ENCODE data around the gene EXOSC2. TPM values are rescaled to one million over a fixed set of nuclear protein-coding genes. Genes with fewer than 3 reads are reported as not detected.

EXOSC2 gene
- total RNA-seq, 1 experiment from 2014 or later: 57.7 TPM

DNA sequence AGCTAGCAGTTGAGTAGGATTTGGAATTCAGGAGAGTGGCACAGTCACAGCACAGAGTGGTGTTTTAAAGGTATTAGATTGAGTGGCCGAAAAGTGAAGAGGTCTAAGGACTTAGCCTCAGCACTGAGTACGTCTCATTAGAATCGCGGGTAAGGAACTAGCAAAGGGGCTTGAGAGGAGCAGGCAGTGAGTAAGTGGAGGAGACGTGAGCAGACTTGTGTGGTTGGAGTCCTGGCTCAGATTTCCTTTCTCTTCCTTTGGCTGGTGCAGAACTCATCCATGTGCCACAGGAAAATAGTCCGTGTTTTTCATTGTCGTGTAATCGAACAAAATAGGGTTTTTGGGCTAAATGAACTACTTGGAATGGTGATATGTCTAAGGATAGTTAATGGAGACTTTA, 3.4 kb downstream of the EXOSC2 start:
- intact Hi-C loops (cut with micrococcal nuclease): no loop called here
- CTCF ChIA-PET: interaction anchor here (3.9 kb wide), 1 partner anchor 10 kb away, joined by 29 read pairs; no protein-coding TSS in a partner anchor

DNA sequence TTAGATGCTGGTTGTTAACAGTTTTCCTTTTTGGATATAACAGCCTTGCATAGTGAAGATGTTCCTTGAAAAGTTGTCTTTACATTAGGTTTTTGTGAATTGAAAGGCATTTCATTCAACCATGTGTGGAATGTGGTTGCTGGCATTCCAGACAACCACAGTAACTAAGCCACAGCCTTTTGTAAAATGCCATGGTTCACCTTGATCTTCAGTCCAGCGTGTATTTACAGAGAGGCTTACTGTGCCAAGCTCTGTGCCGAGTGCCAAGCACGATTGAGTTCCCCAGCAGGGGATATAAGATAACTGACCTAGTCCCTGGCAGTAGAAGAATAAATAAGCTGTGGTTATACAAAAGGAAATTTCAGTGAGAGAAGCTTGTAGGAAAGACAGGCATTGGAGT, 4.9 kb downstream of the EXOSC2 start:
- H3K4me1 Mint-ChIP-seq (ENCODE audit: insufficient read depth, unreplicated experiment): peaks cover 34% of the 10 kb centered on the region
- no peak overlapping the region for H3K4me3 Mint-ChIP-seq (ENCODE audit: unreplicated experiment)
- no TSS peak for BruUV-seq (replicated peaks)
- H3K27ac Mint-ChIP-seq (ENCODE audit: low read depth, unreplicated experiment): no peak overlapping the region
- TF ChIP-seq, protein P1, sequence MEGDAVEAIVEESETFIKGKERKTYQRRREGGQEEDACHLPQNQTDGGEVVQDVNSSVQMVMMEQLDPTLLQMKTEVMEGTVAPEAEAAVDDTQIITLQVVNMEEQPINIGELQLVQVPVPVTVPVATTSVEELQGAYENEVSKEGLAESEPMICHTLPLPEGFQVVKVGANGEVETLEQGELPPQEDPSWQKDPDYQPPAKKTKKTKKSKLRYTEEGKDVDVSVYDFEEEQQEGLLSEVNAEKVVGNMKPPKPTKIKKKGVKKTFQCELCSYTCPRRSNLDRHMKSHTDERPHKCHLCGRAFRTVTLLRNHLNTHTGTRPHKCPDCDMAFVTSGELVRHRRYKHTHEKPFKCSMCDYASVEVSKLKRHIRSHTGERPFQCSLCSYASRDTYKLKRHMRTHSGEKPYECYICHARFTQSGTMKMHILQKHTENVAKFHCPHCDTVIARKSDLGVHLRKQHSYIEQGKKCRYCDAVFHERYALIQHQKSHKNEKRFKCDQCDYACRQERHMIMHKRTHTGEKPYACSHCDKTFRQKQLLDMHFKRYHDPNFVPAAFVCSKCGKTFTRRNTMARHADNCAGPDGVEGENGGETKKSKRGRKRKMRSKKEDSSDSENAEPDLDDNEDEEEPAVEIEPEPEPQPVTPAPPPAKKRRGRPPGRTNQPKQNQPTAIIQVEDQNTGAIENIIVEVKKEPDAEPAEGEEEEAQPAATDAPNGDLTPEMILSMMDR (IDR thresholded peaks at IDR 0.05; ENCODE audit: unreplicated experiment): no peak
- ChIA-PET CTCF (interaction anchor here (0.6 to 3.9 kb wide), 5 partner anchors 8 to 172 kb away, joined by 3 to 29 read pairs (median 3); no protein-coding TSS in a partner anchor), POLR2A (interaction anchor here (0.8 kb wide), 1 partner anchor 8 kb away, joined by 3 read pairs; no protein-coding TSS in a partner anchor)
- no peaks in the 10 kb centered on the region for H3K9me3 Mint-ChIP-seq (ENCODE audit: unreplicated experiment)
- no peaks in the 10 kb centered on the region for H3K27me3 Mint-ChIP-seq (ENCODE audit: insufficient read depth, unreplicated experiment)
- no peak for DNase-seq (ENCODE audit: unreplicated experiment)
- peaks cover 83% of the 10 kb centered on the region for H3K36me3 Mint-ChIP-seq (ENCODE audit: insufficient read depth, unreplicated experiment)
- intact Hi-C loops (cut with micrococcal nuclease): no loop called here

More for the DNA sequence above, 3.4 kb downstream of the EXOSC2 start:
- H3K36me3 Mint-ChIP-seq (ENCODE audit: insufficient read depth, unreplicated experiment): peaks cover 68% of the 10 kb centered on the region
- no peak for DNase-seq (ENCODE audit: unreplicated experiment)
- H3K4me1 Mint-ChIP-seq (ENCODE audit: insufficient read depth, unreplicated experiment): peaks cover 40% of the 10 kb centered on the region
- no peak overlapping the region for H3K27ac Mint-ChIP-seq (ENCODE audit: low read depth, unreplicated experiment)
- BruUV-seq (replicated peaks): no TSS peak
- no peaks in the 10 kb centered on the region for H3K9me3 Mint-ChIP-seq (ENCODE audit: unreplicated experiment)
- no peak overlapping the region for H3K4me3 Mint-ChIP-seq (ENCODE audit: unreplicated experiment)
- H3K27me3 Mint-ChIP-seq (ENCODE audit: insufficient read depth, unreplicated experiment): no peaks in the 10 kb centered on the region
- TF ChIP-seq, protein P1 (IDR thresholded peaks at IDR 0.05; ENCODE audit: unreplicated experiment): no peak
- POLR2A ChIA-PET: no interaction called here

DNA sequence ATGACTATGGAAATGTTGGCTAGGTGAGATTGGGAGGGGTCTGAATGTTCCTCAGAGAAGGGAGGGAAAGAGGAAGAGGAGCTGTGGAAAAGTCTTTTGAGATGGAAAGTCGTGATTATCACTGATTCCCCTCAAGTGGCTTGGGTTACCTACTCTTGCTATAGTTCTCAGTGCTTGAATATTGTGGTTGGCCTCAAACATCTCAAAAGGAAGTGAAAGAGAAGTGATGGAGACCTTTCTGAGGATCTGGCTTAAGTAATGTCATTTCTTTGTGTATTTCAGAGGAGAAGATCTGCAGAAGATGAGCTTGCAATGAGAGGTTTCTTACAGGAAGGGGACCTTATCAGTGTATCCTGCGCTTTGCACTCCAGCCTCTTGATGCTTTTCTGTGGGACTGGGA, 5.5 kb downstream of the EXOSC2 start:
- intact Hi-C loops (cut with micrococcal nuclease): no loop called here
- peaks cover 87% of the 10 kb centered on the region for H3K36me3 Mint-ChIP-seq (ENCODE audit: insufficient read depth, unreplicated experiment)
- no peak for DNase-seq (ENCODE audit: unreplicated experiment)
- BruUV-seq (replicated peaks): no TSS peak
- H3K4me3 Mint-ChIP-seq (ENCODE audit: unreplicated experiment): no peak overlapping the region
- H3K27me3 Mint-ChIP-seq (ENCODE audit: insufficient read depth, unreplicated experiment): no peaks in the 10 kb centered on the region
- ChIA-PET CTCF (interaction anchor here (0.6 to 12.9 kb wide), 5 partner anchors 8 to 1373 kb away, joined by 3 to 224 read pairs (median 6); no protein-coding TSS in a partner anchor), POLR2A (interaction anchor here (0.8 kb wide), 1 partner anchor 9 kb away, joined by 3 read pairs; no protein-coding TSS in a partner anchor)
- peaks cover 32% of the 10 kb centered on the region for H3K4me1 Mint-ChIP-seq (ENCODE audit: insufficient read depth, unreplicated experiment)
- H3K9me3 Mint-ChIP-seq (ENCODE audit: unreplicated experiment): no peaks in the 10 kb centered on the region
- TF ChIP-seq, protein P1 (IDR thresholded peaks at IDR 0.05; ENCODE audit: unreplicated experiment): no peak
- H3K27ac Mint-ChIP-seq (ENCODE audit: low read depth, unreplicated experiment): no peak overlapping the region

DNA sequence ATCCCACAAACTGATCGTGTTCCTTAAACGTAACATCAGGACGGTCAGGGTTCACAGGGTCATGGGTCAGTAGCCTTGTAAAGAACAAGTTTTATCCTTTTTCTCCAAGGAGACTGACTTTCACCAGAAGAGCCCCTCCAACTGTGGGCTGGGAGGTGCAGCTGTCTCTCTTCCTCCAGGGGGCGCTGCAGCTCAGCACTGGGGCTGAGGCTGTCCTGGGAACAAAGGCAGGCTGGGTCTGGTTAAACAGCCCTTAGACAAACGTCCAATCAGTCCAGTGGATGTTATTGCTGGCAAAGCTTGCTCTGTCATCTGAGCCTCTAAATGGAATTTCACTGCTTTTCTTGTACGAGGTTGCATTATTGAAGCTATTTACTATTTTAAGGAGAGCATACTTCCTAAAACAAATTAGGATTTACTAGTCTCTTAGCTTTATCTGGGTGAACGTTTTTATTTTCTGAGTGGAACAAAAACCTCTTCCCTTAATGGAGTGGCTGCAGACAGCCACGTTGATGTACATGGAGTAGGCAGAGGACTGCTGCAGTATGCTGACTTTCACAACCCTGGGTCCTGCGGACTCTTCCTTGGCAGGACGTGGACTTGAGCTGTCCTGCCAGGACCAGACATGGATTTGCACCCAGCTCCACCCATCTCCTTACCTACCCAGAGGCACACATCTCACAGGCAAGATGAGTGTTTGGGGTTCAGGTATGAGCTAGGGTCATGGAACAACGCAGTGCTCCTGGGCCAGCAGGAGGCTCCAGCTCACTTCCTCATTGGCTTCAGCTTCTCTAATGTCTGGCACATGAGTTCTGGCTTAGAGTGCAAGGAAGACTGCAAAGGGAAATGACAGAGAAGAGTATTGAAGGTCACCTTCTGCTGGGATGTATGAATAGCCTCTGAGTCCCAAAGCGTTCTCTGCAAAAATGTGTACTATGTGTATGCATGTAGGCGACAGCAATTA, 7.8 kb downstream of the EXOSC2 start:
- no TSS peak for BruUV-seq (replicated peaks)
- intact Hi-C loops (cut with micrococcal nuclease): loop anchor here (10.0 kb wide), 1 partner anchor 343 kb away; no protein-coding TSS in a partner anchor
- no peak overlapping the region for H3K4me3 Mint-ChIP-seq (ENCODE audit: unreplicated experiment)
- TF ChIP-seq, protein P1 (IDR thresholded peaks at IDR 0.05; ENCODE audit: unreplicated experiment): peak; percentile 79
- peak; percentile 76 for DNase-seq (ENCODE audit: unreplicated experiment)
- H3K27me3 Mint-ChIP-seq (ENCODE audit: insufficient read depth, unreplicated experiment): no peaks in the 10 kb centered on the region
- ChIA-PET CTCF (interaction anchor here (0.5 to 12.9 kb wide), 41 partner anchors 8 to 1167 kb away, joined by 3 to 224 read pairs (median 4); partner anchors contain the start of gene EXOSC2), POLR2A (interaction anchor here (0.6 to 1.5 kb wide), 7 partner anchors 8 to 166 kb away, joined by 3 to 9 read pairs (median 4); partner anchors contain the start of gene EXOSC2)
- no peak overlapping the region for H3K27ac Mint-ChIP-seq (ENCODE audit: low read depth, unreplicated experiment)
- peaks cover 94% of the 10 kb centered on the region for H3K36me3 Mint-ChIP-seq (ENCODE audit: insufficient read depth, unreplicated experiment)
- no peaks in the 10 kb centered on the region for H3K9me3 Mint-ChIP-seq (ENCODE audit: unreplicated experiment)
- H3K4me1 Mint-ChIP-seq (ENCODE audit: insufficient read depth, unreplicated experiment): peaks cover 19% of the 10 kb centered on the region

All from MCF 10A (cell line).